COR-L47 (cell line): ENCODE data around the gene MEI4.
"Not testable (repeated sequence)": the region's sequence is repeated elsewhere in the genome, so short reads cannot be mapped to it uniquely, and the experiment has no call there.

Experiments
- DNase-seq: peaks from one replicate; lab custom pipeline; 2025; lab: John Stamatoyannopoulos, UW

Gene MEI4

GRCh38 chr6:77816766-77817270 lies 164.0 kb downstream of the MEI4 start:
- no peak for DNase-seq

GRCh38 chr6:77822265-77822664 lies 169.4 kb downstream of the MEI4 start:
- no peak for DNase-seq

GRCh38 chr6:77825204-77825603 lies 172.4 kb downstream of the MEI4 start:
- DNase-seq: no peak

- no peak for DNase-seq
Measured at GRCh38 chr6:77829736-77830135, 176.9 kb downstream of the MEI4 start.

GRCh38 chr6:77833749-77834148 lies 180.9 kb downstream of the MEI4 start:
- DNase-seq: not testable (repeated sequence)

GRCh38 chr6:77834591-77834996 lies 181.8 kb downstream of the MEI4 start:
- no peak for DNase-seq

DNA sequence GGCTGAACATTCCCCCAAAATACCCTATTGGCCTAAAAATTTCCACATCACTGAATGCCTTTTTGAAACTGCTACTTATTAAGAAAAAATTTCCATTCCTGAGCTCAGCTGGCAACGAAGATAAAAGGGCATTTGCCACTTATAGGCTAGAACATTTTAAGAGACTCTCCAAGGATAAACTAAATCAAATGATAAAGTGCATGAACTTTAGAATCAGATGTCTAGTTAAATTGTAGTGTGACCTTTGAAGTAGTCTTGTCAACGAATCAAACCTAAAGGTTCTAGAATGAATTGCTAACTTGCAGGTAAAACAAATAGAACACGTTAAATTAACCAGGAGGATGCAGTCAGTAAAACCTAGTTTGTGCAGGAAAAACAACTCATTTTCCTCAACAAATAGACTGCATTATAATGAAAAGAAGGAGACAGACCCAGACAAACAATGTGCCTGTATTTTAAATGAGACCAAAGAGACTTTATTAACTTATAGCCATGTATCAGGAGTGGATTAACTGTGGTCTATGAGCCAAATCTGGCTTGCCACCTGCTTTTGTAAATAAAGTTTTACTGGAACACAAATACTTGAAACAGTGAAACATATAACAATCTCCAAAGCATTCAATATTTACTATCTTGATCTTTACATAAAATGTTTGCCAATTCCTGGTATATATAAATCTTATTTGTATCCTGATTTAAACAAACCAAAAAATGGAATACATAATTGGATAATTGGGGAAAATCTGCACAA lies 184.4 kb downstream of the MEI4 start:
- DNase-seq: no peak

DNA sequence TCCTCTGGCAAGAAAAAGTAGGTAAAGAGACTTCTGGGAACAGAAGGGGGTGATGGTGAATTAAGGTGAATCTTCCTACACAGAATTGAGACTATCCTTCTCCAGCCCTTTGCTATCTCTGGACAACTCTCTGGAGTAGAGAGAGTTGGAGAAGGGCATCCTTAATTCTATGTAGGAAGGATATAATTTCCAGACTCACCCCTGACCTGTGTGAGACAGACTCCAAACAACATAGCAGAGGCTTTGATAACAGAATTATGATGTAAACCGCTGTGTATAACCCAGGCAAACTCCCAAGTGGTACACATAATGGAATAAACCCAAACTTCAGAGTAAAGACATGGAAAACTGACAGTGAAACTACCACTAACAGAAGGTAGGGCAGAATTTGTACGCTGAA lies 186.5 kb downstream of the MEI4 start:
- no peak for DNase-seq

GRCh38 chr6:77844822-77845221 lies 192.0 kb downstream of the MEI4 start:
- no peak for DNase-seq

DNA sequence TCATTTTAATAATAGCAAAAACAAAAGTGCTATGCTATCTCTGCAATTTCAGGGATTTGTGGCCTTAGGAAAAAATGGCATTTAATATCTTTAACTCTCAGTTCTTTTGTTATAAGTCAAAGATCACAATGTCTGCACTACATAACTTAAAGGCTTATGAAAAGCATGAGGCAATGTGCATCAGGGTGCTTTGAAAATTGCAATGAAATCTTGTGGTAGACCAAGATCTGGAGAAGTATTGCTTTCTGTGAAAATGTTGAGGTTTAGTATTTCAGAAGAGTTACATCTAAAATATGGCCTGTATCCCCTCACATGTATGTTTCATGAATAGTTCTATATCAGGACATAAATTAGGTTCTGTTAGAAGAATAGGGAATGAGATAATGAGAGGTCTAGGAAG lies 200.6 kb downstream of the MEI4 start:
- no peak for DNase-seq

DNA sequence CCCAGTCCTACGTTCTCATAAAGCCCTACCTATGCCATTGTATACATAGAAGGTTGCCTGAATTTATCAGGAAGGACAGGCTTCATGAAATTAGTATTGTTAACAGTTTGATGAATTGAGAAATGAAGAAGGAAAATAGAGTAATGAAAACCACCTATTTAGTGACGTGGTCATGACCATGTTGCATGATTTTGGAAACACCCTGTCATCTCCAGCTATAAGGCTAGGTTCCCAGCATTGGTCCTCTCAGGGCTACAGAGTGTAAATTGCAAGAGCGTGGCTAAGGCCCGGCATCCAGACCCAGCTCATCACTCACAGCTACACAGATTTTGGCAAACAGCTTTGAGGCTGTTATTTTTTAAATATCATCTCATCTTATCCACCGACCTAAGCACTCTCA lies 203.6 kb downstream of the MEI4 start:
- DNase-seq: no peak

DNA sequence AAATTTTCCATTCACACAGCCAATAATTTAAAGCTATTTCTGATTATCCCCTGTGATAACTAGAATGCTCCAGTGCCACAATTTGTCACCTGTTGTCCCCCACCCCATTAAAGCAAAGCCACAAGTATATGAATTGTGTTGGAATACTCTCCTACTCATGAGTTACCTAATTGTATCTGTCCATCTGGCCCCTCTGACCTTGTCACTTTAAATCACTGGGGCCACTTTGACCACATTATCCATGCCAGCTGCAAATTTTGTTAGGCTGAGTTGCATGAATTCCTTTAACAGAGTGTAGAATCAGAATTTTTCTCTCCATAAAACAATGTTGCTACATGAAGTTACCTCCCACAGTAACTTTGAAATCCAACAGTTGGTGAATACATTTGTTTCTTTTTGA lies 204.6 kb downstream of the MEI4 start:
- DNase-seq: no peak

DNA sequence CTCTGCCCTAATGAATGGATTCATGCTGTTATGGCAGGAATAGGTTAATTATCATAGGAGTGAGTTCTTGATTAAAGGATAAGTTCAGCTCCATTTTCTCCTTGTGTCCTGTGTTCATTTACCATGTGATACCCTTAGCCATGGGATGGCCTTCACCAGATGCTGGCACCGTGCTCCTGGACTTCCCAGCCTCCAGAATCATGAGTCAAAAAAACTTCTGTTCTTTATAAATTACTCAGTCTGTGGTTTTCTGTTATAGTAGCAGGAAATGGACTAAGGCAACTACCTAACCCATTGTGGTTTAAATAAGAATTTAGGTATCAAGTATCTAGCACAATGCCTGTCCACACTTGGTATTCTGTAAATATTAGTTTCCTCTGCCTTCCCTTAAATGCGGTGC lies 223.5 kb downstream of the MEI4 start:
- no peak for DNase-seq

DNA sequence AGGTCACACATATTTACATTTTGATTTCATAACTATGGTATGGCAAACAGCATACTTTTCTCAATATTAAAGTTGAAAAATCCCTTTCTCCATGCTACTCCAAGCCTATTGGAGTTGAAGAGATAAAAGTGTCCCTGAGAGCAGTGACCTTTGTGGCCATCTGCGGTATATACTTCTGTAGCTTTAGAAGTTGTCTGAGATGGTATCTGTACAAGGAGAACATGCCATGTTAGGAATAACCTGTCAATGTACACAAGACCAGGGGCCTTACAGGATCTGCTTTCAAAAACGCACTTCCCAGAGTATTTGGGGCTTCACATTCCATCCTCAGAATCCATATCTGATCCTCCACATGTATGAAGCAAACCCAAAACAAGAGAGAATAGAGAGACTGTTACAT lies 226.7 kb downstream of the MEI4 start:
- DNase-seq: no peak

DNA sequence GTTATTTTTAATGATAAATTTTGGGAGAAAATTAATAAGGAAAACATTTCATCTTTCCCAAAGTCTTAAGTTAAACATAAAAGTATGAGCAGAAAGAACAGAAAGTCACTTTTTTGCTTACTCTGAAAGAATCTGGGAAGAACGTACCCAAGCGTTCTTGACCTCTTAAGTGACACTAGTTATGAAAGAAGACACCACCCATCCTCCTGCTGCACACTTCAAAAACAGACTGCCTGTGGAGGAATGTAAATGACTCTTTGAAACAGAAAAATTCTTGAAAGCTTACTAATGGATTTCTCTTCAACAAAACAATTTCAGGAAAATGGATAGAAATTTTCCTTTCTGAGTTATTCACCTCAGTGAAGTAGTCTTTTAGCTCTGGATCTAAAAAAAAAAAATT lies 227.7 kb downstream of the MEI4 start:
- no peak for DNase-seq

DNA sequence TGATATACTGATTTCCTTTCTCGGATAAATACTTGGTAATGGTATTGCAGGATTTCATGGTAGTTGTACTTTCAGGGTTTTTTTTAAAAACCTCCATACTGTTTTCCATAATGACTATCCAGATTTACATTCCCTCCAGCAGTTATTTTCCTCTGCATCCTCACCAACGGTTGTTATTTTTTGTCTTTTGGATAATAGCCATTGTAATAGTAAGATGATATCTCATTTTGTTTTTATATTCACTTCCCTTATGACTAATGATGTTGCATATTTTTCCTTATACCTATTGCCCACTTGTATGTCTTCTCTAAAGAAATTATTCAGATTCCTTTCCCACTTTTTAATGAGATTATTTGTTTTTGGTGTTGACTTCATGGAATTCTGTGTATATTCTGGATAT lies 231.0 kb downstream of the MEI4 start:
- no peak for DNase-seq

- no peak for DNase-seq
Measured at GRCh38 chr6:77893391-77893790, 240.6 kb downstream of the MEI4 start.

DNA sequence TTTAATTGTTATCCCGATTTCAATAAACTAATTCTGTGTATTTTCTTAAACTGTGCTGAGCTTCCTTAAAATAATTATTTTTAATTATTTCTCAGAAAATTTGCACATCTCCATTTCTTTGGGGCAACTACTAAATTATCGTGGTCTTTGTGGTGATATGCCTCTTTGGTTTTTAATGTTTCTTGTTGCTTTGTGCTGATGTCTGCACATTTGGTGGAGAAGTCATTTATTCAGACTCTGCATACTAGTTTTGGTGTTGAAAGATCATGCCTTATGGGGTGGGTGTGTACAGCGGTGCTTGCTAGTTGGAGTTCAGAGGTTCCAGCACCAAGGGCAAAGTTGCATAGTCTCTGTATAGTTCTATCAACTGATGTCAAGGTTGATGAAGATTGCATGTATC lies 253.2 kb downstream of the MEI4 start:
- no peak for DNase-seq

- no peak for DNase-seq
Measured at GRCh38 chr6:77910826-77911225, 258.0 kb downstream of the MEI4 start.

GRCh38 chr6:77926198-77926751 lies 273.4 kb downstream of the MEI4 start:
- DNase-seq: no peak

DNA sequence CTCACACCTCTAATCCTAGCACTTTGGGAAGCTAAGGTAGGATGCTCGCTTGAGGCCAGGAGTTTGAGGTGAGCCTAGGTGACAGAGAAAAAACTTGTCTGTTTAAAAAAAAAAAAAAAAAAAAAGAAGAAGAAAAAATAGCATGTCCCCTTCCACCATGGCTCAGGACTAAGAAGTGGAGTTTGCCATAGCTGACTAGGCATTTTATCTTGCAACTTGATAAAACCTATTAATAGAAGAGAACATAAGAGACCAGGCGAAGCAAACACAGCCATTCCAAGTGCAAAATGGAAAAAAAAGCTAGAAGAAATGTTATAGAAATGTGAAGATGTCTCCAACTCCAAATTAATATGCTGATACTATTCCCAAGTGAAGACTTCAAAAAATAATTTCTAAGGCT lies 277.5 kb downstream of the MEI4 start:
- no peak for DNase-seq

DNA sequence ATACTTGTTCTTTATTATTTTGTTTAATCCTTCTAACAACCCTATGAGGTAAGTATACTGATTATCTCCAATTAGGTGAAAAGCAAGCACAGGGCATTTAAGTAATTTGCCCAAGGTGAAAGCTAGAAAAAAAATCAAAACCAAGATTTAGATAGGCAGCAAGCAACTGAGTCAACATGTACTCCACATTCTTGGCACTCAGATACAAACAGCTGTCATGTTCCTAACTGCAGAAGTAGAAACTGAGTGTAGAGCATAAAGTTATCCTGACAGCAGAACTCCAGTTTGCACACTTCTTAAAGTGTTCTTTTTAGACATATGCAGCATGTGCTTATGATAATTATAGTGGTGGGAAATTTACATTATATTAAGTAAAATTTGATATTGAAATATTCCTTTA lies 278.1 kb downstream of the MEI4 start:
- no peak for DNase-seq

DNA sequence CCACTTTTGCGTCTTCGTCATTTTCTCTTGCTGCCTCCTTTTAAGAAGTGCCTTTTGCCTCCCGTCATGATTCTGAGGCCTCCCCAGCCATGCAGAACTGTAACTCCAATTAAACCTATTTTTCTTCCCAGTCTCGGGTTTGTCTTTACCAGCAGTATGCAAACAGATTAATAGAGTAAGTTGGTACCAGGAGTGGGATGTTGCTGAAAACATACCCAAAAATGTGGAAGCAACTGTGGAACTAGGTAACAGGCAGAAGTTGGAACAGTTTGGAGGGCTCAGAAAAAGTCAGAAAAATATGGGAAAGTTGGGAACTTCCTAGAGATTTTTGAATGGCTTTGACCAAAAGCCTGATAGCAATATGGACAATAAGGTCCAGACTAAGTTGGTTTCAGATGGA lies 309.2 kb downstream of the MEI4 start:
- no peak for DNase-seq

DNA sequence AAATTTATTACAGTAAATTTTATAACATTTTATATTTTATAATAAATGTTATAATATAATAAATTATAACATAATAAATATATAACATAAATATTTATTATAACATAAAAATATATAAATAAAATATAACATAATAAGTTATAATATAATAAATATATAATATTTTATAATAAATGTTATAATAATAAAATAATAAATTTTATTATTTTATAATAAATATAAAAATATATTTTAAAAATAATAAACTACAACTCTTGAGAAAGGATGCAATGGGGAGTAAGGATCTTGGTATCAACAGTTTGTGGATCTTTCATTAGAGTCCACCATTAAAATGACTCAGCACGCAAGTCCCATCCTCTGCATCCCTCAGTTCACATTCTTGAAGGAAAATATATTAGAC lies 312.6 kb downstream of the MEI4 start:
- DNase-seq: no peak
